ENCODE results near the gene RPS24. TPM values are rescaled to one million over a fixed set of nuclear protein-coding genes. Genes with fewer than 3 reads are reported as not detected.
A peak's percentile ranks its signal among the peaks of the same experiment; 100 is the strongest.

RPS24 gene
- total RNA-seq, 4 donors from 2014 or later: 2,147 to 2,545 (median 2,404) TPM

GRCh38 chr10:78035933-78036583 lies 2.4 kb downstream of the RPS24 start:
- no peaks in the 10 kb centered on the region for H3K9me3 ChIP-seq
- no peaks in the 10 kb centered on the region for H3K27me3 ChIP-seq
- in situ Hi-C loops (cut with MboI; ENCODE audit: low sequenced_read_pairs in 4 of 4): loop anchor here in 3 of 4 donors (25.0 kb wide), 3 partner anchors 276 to 1151 kb away; no protein-coding TSS in a partner anchor
- DNase-seq: no peak
- no peak for ATAC-seq
- TF ChIP-seq POLR2A (IDR thresholded peaks at IDR 0.05): no peak
- TF ChIP-seq, protein P1, sequence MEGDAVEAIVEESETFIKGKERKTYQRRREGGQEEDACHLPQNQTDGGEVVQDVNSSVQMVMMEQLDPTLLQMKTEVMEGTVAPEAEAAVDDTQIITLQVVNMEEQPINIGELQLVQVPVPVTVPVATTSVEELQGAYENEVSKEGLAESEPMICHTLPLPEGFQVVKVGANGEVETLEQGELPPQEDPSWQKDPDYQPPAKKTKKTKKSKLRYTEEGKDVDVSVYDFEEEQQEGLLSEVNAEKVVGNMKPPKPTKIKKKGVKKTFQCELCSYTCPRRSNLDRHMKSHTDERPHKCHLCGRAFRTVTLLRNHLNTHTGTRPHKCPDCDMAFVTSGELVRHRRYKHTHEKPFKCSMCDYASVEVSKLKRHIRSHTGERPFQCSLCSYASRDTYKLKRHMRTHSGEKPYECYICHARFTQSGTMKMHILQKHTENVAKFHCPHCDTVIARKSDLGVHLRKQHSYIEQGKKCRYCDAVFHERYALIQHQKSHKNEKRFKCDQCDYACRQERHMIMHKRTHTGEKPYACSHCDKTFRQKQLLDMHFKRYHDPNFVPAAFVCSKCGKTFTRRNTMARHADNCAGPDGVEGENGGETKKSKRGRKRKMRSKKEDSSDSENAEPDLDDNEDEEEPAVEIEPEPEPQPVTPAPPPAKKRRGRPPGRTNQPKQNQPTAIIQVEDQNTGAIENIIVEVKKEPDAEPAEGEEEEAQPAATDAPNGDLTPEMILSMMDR (IDR thresholded peaks at IDR 0.05 in 4 of 5, conservative IDR thresholded peaks at IDR 0.05 in 1 of 5): no peak
- H3K4me3 ChIP-seq: no peak overlapping the region
- peaks cover 20 to 25% of the 10 kb centered on the region in 2 donors for H3K4me1 ChIP-seq
- intact Hi-C loops (cut with DNase I; ENCODE audit: low total_unique reads): loop anchor here (10.0 kb wide), 1 partner anchor 1029 kb away; the partner anchor contains the start of gene ZMIZ1
- peaks cover 15 to 59% of the 10 kb centered on the region in 2 donors for H3K36me3 ChIP-seq
- H3K27ac ChIP-seq: peak overlapping the region in 2 of 4 donors; percentile 2 to 86

- in situ Hi-C loops (cut with MboI; ENCODE audit: low sequenced_read_pairs in 4 of 4): loop anchor here in 3 of 4 donors (25.0 kb wide), 3 partner anchors 274 to 1149 kb away; no protein-coding TSS in a partner anchor
- no peaks in the 10 kb centered on the region for H3K27me3 ChIP-seq
- no peaks in the 10 kb centered on the region for H3K9me3 ChIP-seq
- no peak overlapping the region for H3K27ac ChIP-seq
- TF ChIP-seq, protein P1 (IDR thresholded peaks at IDR 0.05 in 4 of 5, conservative IDR thresholded peaks at IDR 0.05 in 1 of 5): no peak
- TF ChIP-seq POLR2A (IDR thresholded peaks at IDR 0.05): no peak
- no peak for DNase-seq
- intact Hi-C loops (cut with DNase I; ENCODE audit: low total_unique reads): loop anchor here (10.0 kb wide), 1 partner anchor 1027 kb away; the partner anchor contains the start of gene ZMIZ1
- ATAC-seq: no peak
- no peak overlapping the region for H3K4me3 ChIP-seq
- peaks cover 15 to 78% of the 10 kb centered on the region in 2 donors for H3K36me3 ChIP-seq
- H3K4me1 ChIP-seq: peaks cover 20 to 25% of the 10 kb centered on the region in 2 donors
Observed at GRCh38 chr10:78038105-78038504, 4.4 kb downstream of the RPS24 start.

DNA sequence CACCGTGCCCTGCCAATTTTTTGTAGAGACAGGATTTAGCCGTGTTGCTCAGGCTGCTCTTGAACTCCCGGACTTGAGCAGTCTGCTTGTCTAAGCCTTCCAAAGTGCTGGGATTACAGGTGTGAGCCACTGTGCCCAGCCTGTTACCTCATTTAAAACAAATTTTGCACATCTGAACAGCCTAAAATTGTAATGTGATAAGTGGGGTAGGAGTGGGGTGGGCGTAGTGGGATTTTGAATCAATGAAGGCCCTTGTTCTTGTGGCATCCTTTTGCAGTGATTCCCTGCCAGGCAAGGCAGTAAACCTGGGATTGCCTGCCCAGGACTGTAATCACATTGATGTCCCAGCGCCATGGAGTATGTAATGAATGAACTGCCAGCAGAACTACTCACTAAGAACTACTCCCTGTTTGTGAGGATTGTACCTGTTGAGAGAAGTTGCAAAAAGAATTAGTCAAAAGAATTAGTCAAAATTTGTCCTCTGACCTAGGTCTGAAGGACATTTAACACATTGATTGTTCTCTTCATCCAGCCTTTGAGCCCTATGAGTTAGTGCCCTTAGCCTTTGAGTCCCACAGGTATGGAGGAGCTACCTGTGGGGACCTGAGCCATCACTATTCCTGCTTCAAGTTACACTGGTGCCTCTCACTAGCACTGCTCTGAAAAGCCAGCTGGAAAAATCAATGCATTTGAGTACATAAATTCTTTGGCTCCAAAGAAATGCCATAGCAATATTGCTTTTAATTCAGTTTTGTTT lies 5.3 kb downstream of the RPS24 start:
- no peak for ATAC-seq
- Histone ChIP-seq H3K36me3 (peaks cover 15 to 78% of the 10 kb centered on the region in 2 donors), H3K4me1 (peaks cover 26 to 31% of the 10 kb centered on the region in 2 donors), H3K4me3 (no peak overlapping the region), H3K27ac (no peak overlapping the region), H3K9me3 (no peaks in the 10 kb centered on the region), H3K27me3 (no peaks in the 10 kb centered on the region)
- intact Hi-C loops (cut with DNase I; ENCODE audit: low total_unique reads) (loop anchor here (10.0 kb wide), 1 partner anchor 1026 kb away; the partner anchor contains the start of gene ZMIZ1), in situ Hi-C loops (cut with MboI; ENCODE audit: low sequenced_read_pairs in 4 of 4) (loop anchor here in 3 of 4 donors (25.0 kb wide), 3 partner anchors 273 to 1148 kb away; no protein-coding TSS in a partner anchor)
- DNase-seq: no peak
- no peak for TF ChIP-seq POLR2A (IDR thresholded peaks at IDR 0.05)

GRCh38 chr10:78039743-78040142 lies 6.1 kb downstream of the RPS24 start:
- ATAC-seq: no peak
- TF ChIP-seq POLR2A (IDR thresholded peaks at IDR 0.05): no peak
- TF ChIP-seq, protein P1 (IDR thresholded peaks at IDR 0.05 in 4 of 5, conservative IDR thresholded peaks at IDR 0.05 in 1 of 5): no peak
- in situ Hi-C loops (cut with MboI; ENCODE audit: low sequenced_read_pairs in 4 of 4): loop anchor here (10.0 to 25.0 kb wide), 4 partner anchors 273 to 1155 kb away; no protein-coding TSS in a partner anchor

More at GRCh38 chr10:78039743-78040142, 6.1 kb downstream of the RPS24 start:
- peaks cover 15 to 78% of the 10 kb centered on the region in 2 donors for H3K36me3 ChIP-seq
- peaks cover 20 to 30% of the 10 kb centered on the region in 2 donors for H3K4me1 ChIP-seq
- no peaks in the 10 kb centered on the region for H3K27me3 ChIP-seq
- DNase-seq: no peak
- H3K4me3 ChIP-seq: no peak overlapping the region
- no peaks in the 10 kb centered on the region for H3K9me3 ChIP-seq
- intact Hi-C loops (cut with DNase I; ENCODE audit: low total_unique reads): loop anchor here (10.0 kb wide), 1 partner anchor 1025 kb away; the partner anchor contains the start of gene ZMIZ1
- no peak overlapping the region for H3K27ac ChIP-seq

All from gastrocnemius medialis (tissue), 4 donors.